HG02885 (cell line): ENCODE results near the gene LRRC23.
A peak's percentile ranks its signal among the peaks of the same experiment; 100 is the strongest.

Source experiments
- ATAC-seq: cut with Tn5 transposase; IDR thresholded peaks from one replicate; pipeline ENCODE4 v1.9.1; 2021; ENCODE audit warnings: mild to moderate bottlenecking; ENCODE audit not compliant: unreplicated experiment, poor library complexity

LRRC23 gene

GRCh38 chr12:6923851-6924250 is 19.2 kb downstream of the LRRC23 start:
- no peak for ATAC-seq

- no peak for ATAC-seq
Measured at GRCh38 chr12:6925239-6925539, 20.6 kb downstream of the LRRC23 start.

GRCh38 chr12:6925540-6926279 is 21.1 kb downstream of the LRRC23 start:
- ATAC-seq = no peak

DNA sequence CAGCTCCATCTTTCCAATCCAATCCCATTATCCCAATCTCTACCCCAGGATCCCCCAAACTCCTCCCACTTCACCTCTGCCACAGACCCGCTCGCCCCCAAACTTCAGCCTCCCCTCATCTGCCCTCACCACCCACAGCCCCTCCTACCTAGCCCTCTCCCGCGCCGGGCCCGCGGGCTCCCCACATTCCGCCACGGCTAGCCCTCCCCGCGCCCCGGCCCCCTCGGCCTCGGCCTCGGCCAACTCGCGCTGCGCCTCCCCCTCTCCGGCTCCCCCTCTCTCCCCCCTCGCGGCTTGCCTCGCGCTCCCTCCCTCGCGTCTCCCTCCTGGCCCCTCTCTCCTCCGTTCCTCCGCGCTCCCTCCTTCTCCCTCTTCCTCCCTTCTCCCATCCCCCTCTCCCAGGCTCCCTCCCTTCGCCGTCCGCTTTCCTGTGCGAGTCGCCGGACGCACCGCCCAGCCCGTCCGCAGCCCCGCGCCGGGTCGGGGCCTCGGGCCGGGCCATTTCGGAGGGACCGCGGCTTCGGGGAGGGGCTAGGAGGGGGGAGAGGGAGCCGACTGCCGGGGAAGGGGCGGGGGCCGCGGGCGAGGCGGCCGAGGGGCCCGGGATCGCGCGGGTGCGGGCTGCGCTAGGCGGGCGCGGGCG is 22.9 kb downstream of the LRRC23 start, which contains the start of gene ATN1:
ATN1 (plus strand) TSS at position 581 of the 643 bp plus-strand sequence. CDS start 6,043 bp downstream, outside the sequence.
- no peak for ATAC-seq

DNA sequence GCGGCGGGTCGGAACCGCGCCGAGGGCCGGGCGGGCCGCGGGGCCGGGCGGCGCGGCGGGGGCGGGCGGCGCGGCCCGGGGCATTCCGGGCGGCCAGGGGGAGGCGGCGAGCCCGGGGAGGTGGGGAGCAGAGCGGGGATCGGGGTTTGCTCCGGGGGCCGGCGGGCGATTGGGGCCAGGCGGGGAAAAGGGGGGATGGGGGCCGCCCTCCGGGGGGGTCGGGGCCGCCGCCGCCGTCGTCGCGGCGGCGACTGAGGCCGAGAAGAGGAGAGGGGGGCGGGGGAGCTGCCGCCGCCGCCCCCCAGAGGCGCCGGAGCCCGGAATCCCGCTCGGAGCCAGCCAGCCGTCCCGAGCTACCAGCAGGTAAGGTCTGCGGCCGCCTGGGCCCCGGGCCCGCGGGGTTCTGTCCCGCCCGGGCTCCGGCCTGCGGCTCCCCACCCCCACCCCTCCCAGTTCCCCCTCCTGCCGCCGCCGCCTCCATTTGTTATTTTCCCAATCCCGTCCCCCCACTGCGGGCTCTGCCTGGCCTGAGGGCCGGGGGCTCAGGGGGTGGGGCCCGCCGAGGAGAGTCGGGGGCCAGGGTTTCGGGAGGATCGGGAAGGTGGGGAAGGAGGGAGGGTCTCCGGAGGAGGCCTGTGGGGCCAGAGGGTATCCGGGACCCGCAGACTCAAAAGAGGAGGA is 23.5 kb downstream of the LRRC23 start:
- no peak for ATAC-seq

DNA sequence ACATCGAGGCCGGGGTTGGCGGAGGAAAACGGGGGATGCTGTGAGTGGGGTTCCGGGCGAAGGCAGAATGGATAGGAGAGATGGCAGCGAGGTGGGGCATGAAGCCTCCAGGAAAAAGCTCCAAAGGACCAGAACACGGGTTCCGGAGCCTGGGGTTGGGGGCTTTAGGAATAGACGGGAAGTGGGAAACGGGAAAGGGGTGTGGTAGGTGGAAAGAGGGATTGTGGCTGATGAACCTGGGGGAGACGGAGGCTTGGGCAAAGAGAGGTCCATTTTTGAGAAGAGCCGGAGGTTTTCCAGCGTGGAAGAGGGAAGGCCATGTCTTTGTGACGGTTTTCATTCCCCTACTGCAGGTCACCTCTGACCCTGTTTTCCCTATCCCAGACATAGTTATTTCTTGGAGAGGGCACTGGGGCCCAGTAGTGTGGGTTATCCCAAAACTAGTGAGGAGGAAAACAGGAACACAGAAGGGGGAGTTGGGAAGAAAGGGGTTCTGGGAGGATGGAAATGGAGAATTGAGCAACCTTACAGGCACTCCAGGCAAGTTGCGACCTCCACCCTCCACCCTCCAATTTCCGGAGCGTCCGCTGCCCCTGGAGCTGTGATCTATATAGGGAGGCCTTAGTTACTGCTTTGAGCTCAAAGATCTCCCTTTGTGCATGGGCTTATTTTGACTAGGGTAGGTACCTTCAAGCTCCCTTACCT is 24.2 kb downstream of the LRRC23 start:
- ATAC-seq = no peak

DNA sequence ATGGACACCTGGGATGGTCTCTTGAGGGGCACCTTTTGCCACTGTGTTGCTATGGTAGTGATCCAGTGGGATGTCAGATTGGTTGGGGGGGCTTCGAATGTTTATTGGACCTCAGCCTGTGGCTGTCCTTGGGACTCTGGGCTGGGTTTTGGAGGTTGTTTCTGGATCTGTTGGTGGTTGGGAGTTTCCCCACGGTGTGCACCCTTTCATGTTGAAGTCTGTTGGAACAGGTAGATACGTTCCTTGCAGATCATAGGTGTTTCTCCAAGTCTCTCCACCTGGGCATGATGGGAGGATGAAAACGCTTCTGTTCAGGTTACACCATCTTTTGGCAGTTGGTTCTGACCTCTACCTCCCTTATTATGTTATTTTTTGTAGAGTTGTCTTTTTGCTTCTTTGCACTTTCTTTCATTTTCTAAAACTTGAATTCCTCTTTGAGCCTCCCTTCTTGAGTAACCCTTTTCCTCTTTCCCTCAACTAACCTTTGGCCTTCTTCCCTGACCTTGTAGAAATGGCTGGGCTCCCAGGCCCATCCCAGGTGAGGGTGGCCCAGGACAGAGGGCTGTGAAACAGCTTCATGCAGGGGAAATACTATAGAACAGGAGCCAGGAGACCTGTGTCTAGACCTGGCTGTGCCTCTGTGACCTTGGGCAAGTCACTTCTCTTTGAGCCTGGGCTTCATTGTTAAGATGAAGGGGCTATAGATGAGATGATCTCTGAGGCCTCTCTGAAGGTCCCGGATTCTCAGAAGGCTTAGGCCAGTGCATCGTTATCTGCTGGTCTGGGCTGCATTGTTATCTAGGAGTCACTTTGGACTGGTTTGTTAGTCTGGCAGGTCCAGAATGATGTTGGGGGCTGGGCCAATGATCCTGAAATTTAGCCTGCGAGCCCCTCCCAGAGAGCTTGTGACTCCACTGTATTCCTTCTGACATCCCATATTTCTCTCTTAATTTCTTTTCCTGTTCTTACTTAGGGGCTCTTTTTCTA is 25.1 kb downstream of the LRRC23 start:
- no peak for ATAC-seq

DNA sequence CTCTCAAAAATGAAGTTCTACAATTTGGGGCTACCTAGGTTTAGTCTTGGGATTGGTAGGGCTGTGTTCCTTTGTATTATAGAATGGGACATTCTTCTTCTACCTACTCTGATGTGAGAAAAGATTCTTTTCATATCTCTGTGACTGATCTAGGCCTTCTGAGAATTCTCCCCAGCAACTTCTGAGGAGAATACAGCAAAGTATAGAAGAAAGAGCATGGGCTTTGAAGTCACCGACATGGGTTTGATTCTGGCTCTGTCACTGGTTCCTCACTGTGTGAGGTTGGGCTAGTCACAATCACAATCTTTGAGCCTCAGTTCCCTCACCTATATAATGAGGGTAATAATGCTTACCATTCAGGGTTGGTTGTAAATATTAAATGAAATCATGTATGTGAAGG is 28.1 kb downstream of the LRRC23 start:
- ATAC-seq = no peak

DNA sequence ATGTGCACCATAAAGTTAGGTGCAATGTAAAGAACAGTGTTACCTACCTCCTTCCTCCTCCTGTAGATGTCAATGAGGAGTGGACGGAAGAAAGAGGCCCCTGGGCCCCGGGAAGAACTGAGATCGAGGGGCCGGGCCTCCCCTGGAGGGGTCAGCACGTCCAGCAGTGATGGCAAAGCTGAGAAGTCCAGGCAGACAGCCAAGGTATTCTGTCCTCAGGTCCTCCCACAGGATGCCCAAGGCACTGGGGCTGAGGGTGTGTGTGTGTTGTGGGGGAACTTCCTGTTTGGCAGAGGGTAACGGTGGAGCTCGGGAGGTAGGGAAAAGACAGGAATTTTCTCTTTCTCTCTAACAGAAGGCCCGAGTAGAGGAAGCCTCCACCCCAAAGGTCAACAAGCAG is 29.5 kb downstream of the LRRC23 start:
- ATAC-seq = no peak

DNA sequence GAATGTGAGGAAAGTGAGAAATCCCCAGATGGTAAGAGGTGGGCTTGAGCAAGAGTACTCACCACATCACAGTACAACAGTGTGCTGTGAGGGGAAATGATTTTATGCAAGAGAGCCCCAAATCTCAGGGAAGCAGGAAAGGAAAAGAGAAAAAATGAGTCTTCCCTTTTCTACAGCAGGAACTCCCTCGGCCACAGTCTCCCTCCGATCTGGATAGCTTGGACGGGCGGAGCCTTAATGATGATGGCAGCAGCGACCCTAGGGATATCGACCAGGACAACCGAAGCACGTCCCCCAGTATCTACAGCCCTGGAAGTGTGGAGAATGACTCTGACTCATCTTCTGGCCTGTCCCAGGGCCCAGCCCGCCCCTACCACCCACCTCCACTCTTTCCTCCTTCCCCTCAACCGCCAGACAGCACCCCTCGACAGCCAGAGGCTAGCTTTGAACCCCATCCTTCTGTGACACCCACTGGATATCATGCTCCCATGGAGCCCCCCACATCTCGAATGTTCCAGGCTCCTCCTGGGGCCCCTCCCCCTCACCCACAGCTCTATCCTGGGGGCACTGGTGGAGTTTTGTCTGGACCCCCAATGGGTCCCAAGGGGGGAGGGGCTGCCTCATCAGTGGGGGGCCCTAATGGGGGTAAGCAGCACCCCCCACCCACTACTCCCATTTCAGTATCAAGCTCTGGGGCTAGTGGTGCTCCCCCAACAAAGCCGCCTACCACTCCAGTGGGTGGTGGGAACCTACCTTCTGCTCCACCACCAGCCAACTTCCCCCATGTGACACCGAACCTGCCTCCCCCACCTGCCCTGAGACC is 31.0 kb downstream of the LRRC23 start:
- ATAC-seq = no peak

GRCh38 chr12:6936194-6936635 is 31.6 kb downstream of the LRRC23 start:
- no peak for ATAC-seq

DNA sequence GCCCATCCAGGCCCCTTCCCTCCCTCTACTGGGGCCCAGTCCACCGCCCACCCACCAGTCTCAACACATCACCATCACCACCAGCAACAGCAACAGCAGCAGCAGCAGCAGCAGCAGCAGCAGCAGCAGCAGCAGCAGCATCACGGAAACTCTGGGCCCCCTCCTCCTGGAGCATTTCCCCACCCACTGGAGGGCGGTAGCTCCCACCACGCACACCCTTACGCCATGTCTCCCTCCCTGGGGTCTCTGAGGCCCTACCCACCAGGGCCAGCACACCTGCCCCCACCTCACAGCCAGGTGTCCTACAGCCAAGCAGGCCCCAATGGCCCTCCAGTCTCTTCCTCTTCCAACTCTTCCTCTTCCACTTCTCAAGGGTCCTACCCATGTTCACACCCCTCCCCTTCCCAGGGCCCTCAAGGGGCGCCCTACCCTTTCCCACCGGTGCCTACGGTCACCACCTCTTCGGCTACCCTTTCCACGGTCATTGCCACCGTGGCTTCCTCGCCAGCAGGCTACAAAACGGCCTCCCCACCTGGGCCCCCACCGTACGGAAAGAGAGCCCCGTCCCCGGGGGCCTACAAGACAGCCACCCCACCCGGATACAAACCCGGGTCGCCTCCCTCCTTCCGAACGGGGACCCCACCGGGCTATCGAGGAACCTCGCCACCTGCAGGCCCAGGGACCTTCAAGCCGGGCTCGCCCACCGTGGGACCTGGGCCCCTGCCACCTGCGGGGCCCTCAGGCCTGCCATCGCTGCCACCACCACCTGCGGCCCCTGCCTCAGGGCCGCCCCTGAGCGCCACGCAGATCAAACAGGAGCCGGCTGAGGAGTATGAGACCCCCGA is 32.2 kb downstream of the LRRC23 start:
- ATAC-seq = no peak

GRCh38 chr12:6937481-6938352 is 33.1 kb downstream of the LRRC23 start:
- ATAC-seq = peak; percentile 92

GRCh38 chr12:6938353-6939190 is 34.0 kb downstream of the LRRC23 start:
- no peak for ATAC-seq

DNA sequence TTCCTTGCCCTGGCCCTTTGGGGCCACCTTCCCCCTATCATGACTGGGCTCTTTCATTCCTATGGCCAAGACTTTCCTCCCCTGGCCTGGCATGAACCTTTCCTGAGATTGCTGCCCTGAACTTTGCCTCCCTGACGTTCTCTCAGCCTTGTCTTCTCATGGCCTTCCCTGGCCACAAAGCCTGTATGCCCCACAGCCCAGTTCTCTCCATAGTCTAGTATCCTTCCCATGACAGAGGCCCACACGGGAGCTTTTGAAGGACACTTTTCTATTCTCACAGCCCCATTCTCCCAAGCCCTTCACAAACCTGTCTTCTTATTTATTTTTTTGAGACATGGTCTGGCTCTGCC is 34.5 kb downstream of the LRRC23 start:
- no peak for ATAC-seq

DNA sequence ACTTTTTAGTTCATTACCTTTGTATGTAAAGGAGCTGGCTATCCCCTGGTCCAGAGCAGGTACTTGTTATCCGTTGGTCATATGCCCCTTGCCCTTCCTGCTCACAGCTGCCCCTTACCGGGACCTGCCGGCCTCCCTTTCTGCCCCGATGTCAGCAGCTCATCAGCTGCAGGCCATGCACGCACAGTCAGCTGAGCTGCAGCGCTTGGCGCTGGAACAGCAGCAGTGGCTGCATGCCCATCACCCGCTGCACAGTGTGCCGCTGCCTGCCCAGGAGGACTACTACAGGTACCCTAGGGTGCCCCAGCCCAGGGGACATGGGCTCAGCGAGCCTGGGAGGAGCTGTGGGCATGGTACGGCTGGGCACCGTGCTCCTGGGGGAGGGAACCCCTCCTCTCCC is 36.6 kb downstream of the LRRC23 start:
- no peak for ATAC-seq
